ENCODE measurements around the gene CACNA1H.

DNA sequence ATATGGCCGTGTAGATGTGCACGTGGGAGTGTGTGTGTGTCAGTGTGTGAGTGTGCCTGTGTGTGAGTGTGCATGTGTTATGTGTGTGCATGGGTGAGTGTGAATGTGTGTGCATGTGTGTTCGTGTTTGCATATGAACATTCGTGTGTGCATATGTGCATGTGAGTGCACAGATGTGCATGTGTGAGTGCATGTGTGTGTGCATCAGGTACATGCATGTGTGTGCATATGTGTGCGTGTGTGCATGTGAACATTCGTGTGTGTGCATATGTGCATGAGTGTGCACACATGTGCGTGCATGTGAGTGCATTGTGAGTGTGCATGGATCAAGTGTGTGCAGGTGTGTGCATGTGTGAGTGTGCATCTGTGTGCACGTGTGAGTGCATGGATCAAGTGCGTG lies 85.1 kb downstream of the CACNA1H start:
- TF ChIP-seq CTCF (IDR thresholded peaks at IDR 0.05 in 2 of 3, conservative IDR thresholded peaks at IDR 0.05 in 1 of 3; ENCODE audit: borderline replicate concordance in 1 of 3, insufficient read depth in 1 of 3, low read depth in 2 of 3, low read length in 2 of 3), result no peak
- TF ChIP-seq POLR2A (IDR thresholded peaks at IDR 0.05; ENCODE audit: borderline replicate concordance, extremely low read depth, insufficient read depth, insufficient read length), result no peak
- no peak for TF ChIP-seq CEBPB (IDR thresholded peaks at IDR 0.05; ENCODE audit: low read depth)
- TF ChIP-seq REST (IDR thresholded peaks at IDR 0.05; ENCODE audit: low read depth), result no peak
- no peak for TF ChIP-seq POLR2AphosphoS5 (IDR thresholded peaks at IDR 0.05; ENCODE audit: low read depth, low read length)
